Right lobe of liver (tissue), 6 donors: Measurements from ENCODE around the gene NMRK2. TPM values are rescaled to one million over a fixed set of nuclear protein-coding genes. Genes with fewer than 3 reads are reported as not detected.
A peak's percentile ranks its signal among the peaks of the same experiment; 100 is the strongest.
"Not testable (repeated sequence)": the region's sequence is repeated elsewhere in the genome, so short reads cannot be mapped to it uniquely, and the experiment has no call there.

Source experiments
- ATAC-seq, 4 donors: fragments of 200-7000 bp; cut with Tn5 transposase; one replicate each; pipeline ENCODE4 v1.9.1; 2020; ENCODE audit warnings: mild to moderate bottlenecking in 4 of 4, moderate library complexity in 4 of 4
- DNase-seq, 3 donors: peaks; one replicate each; pipeline ENCODE4 v3.0.0-alpha.2; 2020
- H3K27ac ChIP-seq, 3 donors: fragments of 200-600 bp; one replicate each; pipeline ENCODE4 v1.8.0; 2022
- H3K27me3 ChIP-seq, 2 donors: fragments of 200-600 bp; one replicate each; pipeline ENCODE4 v1.8.0; 2022
- H3K36me3 ChIP-seq, 4 donors: fragments of 200-600 bp; sonication (generic) in 1 of 4; one replicate each; pipeline versions ENCODE4 v1.5.1 to v1.8.0; 2017 to 2022; ENCODE audit warnings: control low read depth in 1 of 4
- H3K4me1 ChIP-seq, 4 donors: fragments of 200-600 bp; sonication (generic) in 1 of 4; one replicate each; pipeline versions ENCODE4 v1.5.1 to v1.8.0; 2017 to 2022; ENCODE audit warnings: control low read depth in 1 of 4
- H3K4me3 ChIP-seq, 3 donors: fragments of 200-600 bp; one replicate each; pipeline ENCODE4 v1.8.0; 2022
- H3K9me3 ChIP-seq, 4 donors: fragments of 200-600 bp; sonication (generic) in 1 of 4; one replicate each; pipeline versions ENCODE4 v1.5.1 to v1.8.0; 2017 to 2022; ENCODE audit warnings: control low read depth in 1 of 4
- CTCF ChIP-seq, 4 donors: fragments of 200-600 bp in 3 of 4; fragments of 450-650 bp in 1 of 4; IDR thresholded peaks; one replicate each; pipeline versions ENCODE4 v1.5.1 to v1.8.0; 2016 to 2022; ENCODE audit warnings: antibody characterized with exemption in 4 of 4, mild to moderate bottlenecking in 2 of 4
- POLR2A ChIP-seq: fragments of 450-650 bp; IDR thresholded peaks from one replicate; pipeline ENCODE4 v1.6.1; 2017; ENCODE audit warnings: antibody characterized with exemption, mild to moderate bottlenecking
- WGBS: methylation state at CpG from one replicate; pipeline ENCODE4 v1.1.6; 2018; ENCODE audit warnings: low coverage, low lambda C conversion rate; ENCODE audit not compliant: insufficient coverage; ENCODE audit errors: missing lambda C conversion rate; 5-methylcytosine and 5-hydroxymethylcytosine counted together
- intact Hi-C, 2 donors: fragments of 100-400 bp; cut with DNase I; formaldehyde crosslinking; loops; one replicate each; pipeline versions ENCODE4 v1.11.2 to v1.14.1; 2022
- long read RNA-seq: library from polyadenylated mRNA; unstranded; transcript quantifications from one replicate; pipeline ENCODE4 v2.0.0, GENCODE V29; 2019
- total RNA-seq, 6 experiments: library from RNA; depleted of rRNA in 2 of 6; stranded (reverse); fragments of >200 nt in 2 of 6; fragmentation: NEBNext Ultra II Directional in 3 of 6; extraction: Animal tissue kit (Norgen Biotek cat#: 25700) in 3 of 6; gene quantifications; one replicate each; pipeline versions ENCODE4 v1.1.0 to v1.2.4, GENCODE V29; 2016 to 2023
- donor health status: DM: no; HTN: yes; CAD: no.
- donor health status: DM: no; HTN: no; CAD: no.
- donor health status: DM: no; HTN: no; CAD: no.
- donor health status: DM: no; HTN: yes; CAD: no.
- donor health status: DM: no; HTN: yes; CAD: no.

Gene NMRK2
- under 1 TPM in 1 of 6 experiments, not detected in 5; 0.17 TPM for total RNA-seq
- long read RNA-seq = 0 reads

- no peak for ATAC-seq
Measured at GRCh38 chr19:3932931-3933810, at the start of gene NMRK2. NMRK2 (plus strand) TSS chr19:3933069; CDS start chr19:3933672, 603 bp downstream.

GRCh38 chr19:3890591-3890990 is 42.3 kb upstream of the NMRK2 start:
- whole genome bisulfite sequencing = 77% methylated on average over 5 of the region's 17 CpGs
- no peak overlapping the region for H3K4me3 ChIP-seq
- no peaks in the 10 kb centered on the region for H3K4me1 ChIP-seq
- ATAC-seq = no peak
- DNase-seq = no peak
- intact Hi-C loops = no loop called here
- no peaks in the 10 kb centered on the region for H3K9me3 ChIP-seq
- TF ChIP-seq POLR2A (no peak), CTCF (IDR thresholded peaks at IDR 0.05) (no peak)
- H3K27me3 ChIP-seq = no peaks in the 10 kb centered on the region
- no peak overlapping the region for H3K27ac ChIP-seq
- no peaks in the 10 kb centered on the region for H3K36me3 ChIP-seq

More at GRCh38 chr19:3932931-3933810, at the start of gene NMRK2:
- DNase-seq = no peak
- no peak within 1 kb of the TSS for H3K4me3 ChIP-seq
- H3K27ac ChIP-seq = no peak within 1 kb of the TSS
- H3K4me1 ChIP-seq = no peaks in the 10 kb centered on the region
- intact Hi-C loops = no loop called here
- H3K36me3 ChIP-seq = no peaks in the 10 kb centered on the region
- no peaks in the 10 kb centered on the region for H3K9me3 ChIP-seq
- no peak for TF ChIP-seq CTCF (IDR thresholded peaks at IDR 0.05)
- TF ChIP-seq POLR2A = no peak
- no peaks in the 10 kb centered on the region for H3K27me3 ChIP-seq
- 4% methylated on average over 25 of the region's 51 CpGs for WGBS

GRCh38 chr19:3893509-3894179 is 39.2 kb upstream of the NMRK2 start:
- Histone ChIP-seq H3K36me3 (no peaks in the 10 kb centered on the region), H3K27ac (no peak overlapping the region), H3K4me1 (no peaks in the 10 kb centered on the region), H3K4me3 (no peak overlapping the region), H3K27me3 (no peaks in the 10 kb centered on the region), H3K9me3 (no peaks in the 10 kb centered on the region)
- ATAC-seq (no peak), DNase-seq (no peak)
- WGBS = 65% methylated on average over 8 of the region's 12 CpGs
- no peak for TF ChIP-seq CTCF (IDR thresholded peaks at IDR 0.05)
- no peak for TF ChIP-seq POLR2A
- intact Hi-C loops = no loop called here

GRCh38 chr19:3894959-3895358 is 37.9 kb upstream of the NMRK2 start:
- H3K36me3 ChIP-seq, intact Hi-C loops, H3K4me3 ChIP-seq, H3K27me3 ChIP-seq, H3K9me3 ChIP-seq, H3K27ac ChIP-seq, H3K4me1 ChIP-seq, DNase-seq: not testable (repeated sequence)
- 6% methylated on average over 5 of the region's 5 CpGs for WGBS
- peak; percentile 72 to 96 (median 82) for ATAC-seq

GRCh38 chr19:3895788-3896187 is 37.1 kb upstream of the NMRK2 start:
- ATAC-seq (no peak), DNase-seq (no peak)
- no CpG with 5 or more reads among the region's 5 CpGs for WGBS
- Histone ChIP-seq H3K4me1 (no peaks in the 10 kb centered on the region), H3K27ac (no peak overlapping the region), H3K4me3 (no peak overlapping the region), H3K27me3 (no peaks in the 10 kb centered on the region), H3K36me3 (no peaks in the 10 kb centered on the region), H3K9me3 (no peaks in the 10 kb centered on the region)
- intact Hi-C loops = no loop called here
- TF ChIP-seq CTCF (IDR thresholded peaks at IDR 0.05) = no peak
- no peak for TF ChIP-seq POLR2A
